ENCODE measurements around the gene TBL1X.

DNA sequence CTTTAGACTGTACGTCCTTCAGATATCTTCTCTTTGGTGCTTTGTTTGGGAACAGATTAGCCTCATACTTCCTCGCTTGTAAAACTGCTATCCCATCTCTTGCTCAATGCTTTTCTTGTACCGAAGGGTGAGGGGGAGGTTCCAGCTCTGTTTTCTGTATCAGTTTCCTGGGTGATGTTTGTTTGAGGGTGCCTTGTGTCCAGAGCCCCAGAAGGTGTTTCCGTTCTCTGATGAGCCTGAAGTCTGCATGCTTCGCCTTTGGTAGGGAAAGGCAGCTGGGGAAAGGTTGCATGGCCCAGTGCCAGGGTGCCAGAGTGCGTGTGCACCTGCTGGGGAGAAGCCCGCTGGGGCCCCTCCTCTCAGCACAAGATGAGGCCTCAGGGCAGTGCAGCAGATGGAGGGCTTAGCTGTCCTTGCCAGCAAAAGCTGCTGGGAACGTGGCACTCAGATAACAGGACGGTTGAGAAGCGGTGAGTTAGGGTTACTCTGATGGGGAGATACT, 73.7 kb downstream of the TBL1X start:
- TF ChIP-seq, protein P1, sequence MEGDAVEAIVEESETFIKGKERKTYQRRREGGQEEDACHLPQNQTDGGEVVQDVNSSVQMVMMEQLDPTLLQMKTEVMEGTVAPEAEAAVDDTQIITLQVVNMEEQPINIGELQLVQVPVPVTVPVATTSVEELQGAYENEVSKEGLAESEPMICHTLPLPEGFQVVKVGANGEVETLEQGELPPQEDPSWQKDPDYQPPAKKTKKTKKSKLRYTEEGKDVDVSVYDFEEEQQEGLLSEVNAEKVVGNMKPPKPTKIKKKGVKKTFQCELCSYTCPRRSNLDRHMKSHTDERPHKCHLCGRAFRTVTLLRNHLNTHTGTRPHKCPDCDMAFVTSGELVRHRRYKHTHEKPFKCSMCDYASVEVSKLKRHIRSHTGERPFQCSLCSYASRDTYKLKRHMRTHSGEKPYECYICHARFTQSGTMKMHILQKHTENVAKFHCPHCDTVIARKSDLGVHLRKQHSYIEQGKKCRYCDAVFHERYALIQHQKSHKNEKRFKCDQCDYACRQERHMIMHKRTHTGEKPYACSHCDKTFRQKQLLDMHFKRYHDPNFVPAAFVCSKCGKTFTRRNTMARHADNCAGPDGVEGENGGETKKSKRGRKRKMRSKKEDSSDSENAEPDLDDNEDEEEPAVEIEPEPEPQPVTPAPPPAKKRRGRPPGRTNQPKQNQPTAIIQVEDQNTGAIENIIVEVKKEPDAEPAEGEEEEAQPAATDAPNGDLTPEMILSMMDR (IDR thresholded peaks at IDR 0.05; ENCODE audit: low read depth, low read length), result no peak
- no peak for TF ChIP-seq EZH2phosphoT487 (IDR thresholded peaks at IDR 0.05; ENCODE audit: low read depth)
